Upper lobe of right lung (tissue), 1 donor: ENCODE data around the gene SNX33. TPM values are rescaled to one million over a fixed set of nuclear protein-coding genes. Genes with fewer than 3 reads are reported as not detected.
"Not testable (repeated sequence)": the region's sequence is repeated elsewhere in the genome, so short reads cannot be mapped to it uniquely, and the experiment has no call there.

Experiments
- ATAC-seq: fragments of 200-7000 bp; cut with Tn5 transposase; one replicate; pipeline ENCODE4 v1.9.1; 2020; ENCODE audit warnings: mild to moderate bottlenecking, moderate library complexity
- DNase-seq: peaks from one replicate; pipeline ENCODE4 v3.0.0-alpha.2; 2020
- H3K27ac ChIP-seq: fragments of 200-600 bp; one replicate; pipeline ENCODE4 v1.8.0; 2022
- H3K27me3 ChIP-seq: fragments of 200-600 bp; one replicate; pipeline ENCODE4 v1.8.0; 2022; ENCODE audit warnings: mild to moderate bottlenecking
- H3K36me3 ChIP-seq: fragments of 200-600 bp; one replicate; pipeline ENCODE4 v1.8.0; 2022
- H3K4me1 ChIP-seq: fragments of 200-600 bp; one replicate; pipeline ENCODE4 v1.8.0; 2022
- H3K4me3 ChIP-seq: fragments of 200-600 bp; one replicate; pipeline ENCODE4 v1.8.0; 2022; ENCODE audit warnings: mild to moderate bottlenecking
- H3K9me3 ChIP-seq: fragments of 200-600 bp; one replicate; pipeline ENCODE4 v1.8.0; 2022
- intact Hi-C: fragments of 100-400 bp; cut with DNase I; formaldehyde crosslinking; loops from one replicate; pipeline ENCODE4 v1.11.0; 2022
- total RNA-seq: library from RNA; stranded (reverse); fragmentation: NEBNext Ultra II Directional; extraction: Animal tissue kit (Norgen Biotek cat#: 25700); gene quantifications from one replicate; pipeline ENCODE4 v1.2.1, GENCODE V29; 2021
- TF ChIP-seq, protein P1 (sequence below): fragments of 200-600 bp; IDR thresholded peaks from one replicate; pipeline ENCODE4 v1.8.0; 2022; ENCODE audit warnings: antibody characterized with exemption
- donor health status: DM: no; HTN: yes; CAD: no; lungs with severe emphysema.

SNX33 gene
- total RNA-seq, 1 donor from 2014 or later = 31.0 TPM

GRCh38 chr15:75683646-75684312, 36.1 kb downstream of the SNX33 start:
- H3K36me3 ChIP-seq, H3K27ac ChIP-seq, intact Hi-C loops: not testable (repeated sequence)

DNA sequence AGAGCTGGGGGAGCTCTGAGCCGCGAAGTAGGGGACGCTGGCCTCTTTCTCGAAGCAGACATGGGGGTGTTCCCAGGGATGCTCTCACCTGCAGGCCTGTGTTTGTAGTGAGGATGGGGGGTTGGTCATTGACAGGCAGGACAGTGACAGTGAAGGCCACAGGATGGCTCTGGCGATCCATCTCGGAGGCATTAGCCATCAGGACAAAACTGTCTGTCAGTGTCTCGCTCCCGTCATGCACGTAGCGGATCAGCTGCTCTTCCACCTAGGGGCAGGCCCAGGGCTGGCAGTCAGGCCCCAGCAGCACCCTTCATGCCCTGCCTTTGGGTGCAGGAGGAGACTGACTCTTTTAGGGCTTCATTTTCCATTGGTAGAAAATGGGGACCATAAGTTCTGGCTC, 36.9 kb downstream of the SNX33 start:
- Histone ChIP-seq H3K4me1 (peaks cover 7% of the 10 kb centered on the region), H3K4me3 (no peak overlapping the region), H3K27ac (no peak overlapping the region), H3K27me3 (no peaks in the 10 kb centered on the region), H3K9me3 (no peaks in the 10 kb centered on the region), H3K36me3 (no peaks in the 10 kb centered on the region)
- intact Hi-C loops = no loop called here
- ATAC-seq = no peak
- DNase-seq = no peak
- TF ChIP-seq, protein P1, sequence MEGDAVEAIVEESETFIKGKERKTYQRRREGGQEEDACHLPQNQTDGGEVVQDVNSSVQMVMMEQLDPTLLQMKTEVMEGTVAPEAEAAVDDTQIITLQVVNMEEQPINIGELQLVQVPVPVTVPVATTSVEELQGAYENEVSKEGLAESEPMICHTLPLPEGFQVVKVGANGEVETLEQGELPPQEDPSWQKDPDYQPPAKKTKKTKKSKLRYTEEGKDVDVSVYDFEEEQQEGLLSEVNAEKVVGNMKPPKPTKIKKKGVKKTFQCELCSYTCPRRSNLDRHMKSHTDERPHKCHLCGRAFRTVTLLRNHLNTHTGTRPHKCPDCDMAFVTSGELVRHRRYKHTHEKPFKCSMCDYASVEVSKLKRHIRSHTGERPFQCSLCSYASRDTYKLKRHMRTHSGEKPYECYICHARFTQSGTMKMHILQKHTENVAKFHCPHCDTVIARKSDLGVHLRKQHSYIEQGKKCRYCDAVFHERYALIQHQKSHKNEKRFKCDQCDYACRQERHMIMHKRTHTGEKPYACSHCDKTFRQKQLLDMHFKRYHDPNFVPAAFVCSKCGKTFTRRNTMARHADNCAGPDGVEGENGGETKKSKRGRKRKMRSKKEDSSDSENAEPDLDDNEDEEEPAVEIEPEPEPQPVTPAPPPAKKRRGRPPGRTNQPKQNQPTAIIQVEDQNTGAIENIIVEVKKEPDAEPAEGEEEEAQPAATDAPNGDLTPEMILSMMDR = no peak

More at GRCh38 chr15:75683646-75684312, 36.1 kb downstream of the SNX33 start:
- peak; percentile 83 for ATAC-seq
- H3K9me3 ChIP-seq, H3K4me3 ChIP-seq, H3K4me1 ChIP-seq, H3K27me3 ChIP-seq: not testable (repeated sequence)
- TF ChIP-seq, protein P1 = peak; percentile 79
- peak; percentile 85 for DNase-seq

DNA sequence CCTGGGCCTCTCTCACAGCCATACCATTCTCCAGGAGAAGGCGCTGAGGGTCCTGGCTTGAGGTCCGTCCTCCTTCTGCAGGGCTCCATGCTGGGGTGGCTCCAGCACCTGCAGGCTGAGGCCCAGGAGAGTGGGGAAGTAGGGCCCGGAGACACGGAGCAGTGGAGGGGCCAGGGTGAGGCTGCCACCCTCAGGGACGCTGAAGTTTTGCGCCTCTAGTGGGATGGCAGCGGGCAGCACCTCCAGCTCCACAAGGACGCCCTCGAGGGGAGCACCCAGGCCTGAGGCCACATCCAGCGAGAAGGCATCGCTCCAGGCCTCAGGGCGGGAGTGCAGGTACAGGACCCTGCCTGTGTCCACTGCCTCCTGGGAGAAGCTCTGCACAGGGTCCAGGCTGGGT, 37.5 kb downstream of the SNX33 start:
- Histone ChIP-seq H3K36me3 (no peaks in the 10 kb centered on the region), H3K4me3 (no peak overlapping the region), H3K27ac (no peak overlapping the region), H3K9me3 (no peaks in the 10 kb centered on the region), H3K4me1 (peaks cover 7% of the 10 kb centered on the region), H3K27me3 (no peaks in the 10 kb centered on the region)
- TF ChIP-seq, protein P1 = no peak
- DNase-seq (no peak), ATAC-seq (no peak)
- intact Hi-C loops = no loop called here

DNA sequence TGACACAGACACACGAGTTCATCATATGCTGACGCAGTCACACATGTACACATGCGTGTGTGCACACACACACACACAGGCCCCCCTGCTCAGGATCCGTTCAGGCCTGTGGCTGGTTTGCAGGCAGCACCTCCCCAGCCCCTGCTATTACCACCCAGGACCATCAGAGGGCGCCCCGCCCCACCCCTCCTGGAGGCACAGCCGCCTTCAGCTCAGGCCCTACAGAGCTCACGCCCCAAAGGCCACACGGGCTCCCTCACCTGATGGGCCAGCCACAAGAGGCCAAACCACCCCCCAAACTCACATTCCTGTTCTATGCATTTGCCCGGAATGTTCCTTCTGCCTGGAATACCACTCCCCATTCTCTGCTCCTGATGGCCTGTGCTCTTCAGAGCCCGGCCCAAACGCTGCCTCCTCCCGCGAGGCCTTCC, 38.5 kb downstream of the SNX33 start:
- not testable (repeated sequence) for H3K4me1 ChIP-seq
- peak; percentile 88 for ATAC-seq

DNA sequence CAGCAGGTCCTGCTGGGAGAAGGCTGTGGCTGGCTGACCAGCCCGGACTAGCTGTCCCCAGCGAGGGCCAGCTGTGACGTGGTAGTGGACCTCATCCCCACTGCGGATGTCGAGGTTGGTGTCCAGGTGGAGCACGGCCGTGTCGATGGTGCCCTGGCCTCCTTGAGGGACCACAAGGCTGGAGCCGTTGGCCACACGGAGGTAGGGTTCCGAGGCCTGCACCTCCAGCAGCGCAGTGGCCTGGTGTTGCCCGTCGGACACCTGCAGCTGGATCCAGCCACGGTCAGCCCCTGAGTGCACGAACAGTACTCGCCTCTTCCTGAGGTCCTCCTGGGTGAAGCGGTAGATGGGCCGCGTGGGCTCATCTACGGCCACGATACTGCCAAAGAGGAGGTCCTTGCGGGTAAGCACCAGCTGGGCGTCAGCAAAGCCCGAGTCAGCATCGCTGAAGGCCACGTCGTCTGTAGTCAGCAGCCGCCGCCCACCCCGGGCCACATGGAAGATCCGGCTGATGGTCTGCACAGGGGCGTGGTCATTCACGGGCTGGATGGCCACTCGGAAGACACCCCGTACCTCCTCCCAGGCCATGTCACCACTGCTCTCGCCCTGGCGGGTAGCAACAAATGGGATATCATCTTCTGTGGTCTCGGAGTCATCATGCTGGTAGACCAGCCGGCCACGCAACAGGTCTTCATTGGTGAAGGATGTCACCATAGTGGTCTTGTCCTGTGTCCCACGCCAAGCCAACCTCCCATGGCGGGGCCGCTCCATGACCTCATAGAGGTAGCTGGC, 40.0 kb downstream of the SNX33 start:
- no peaks in the 10 kb centered on the region for H3K9me3 ChIP-seq
- no peaks in the 10 kb centered on the region for H3K36me3 ChIP-seq
- H3K4me3 ChIP-seq = no peak overlapping the region
- TF ChIP-seq, protein P1 = no peak
- H3K27ac ChIP-seq = no peak overlapping the region
- intact Hi-C loops = no loop called here
- ATAC-seq (no peak), DNase-seq (no peak)
- H3K4me1 ChIP-seq = peaks cover 7% of the 10 kb centered on the region
- no peaks in the 10 kb centered on the region for H3K27me3 ChIP-seq

More for the DNA sequence above, 38.5 kb downstream of the SNX33 start:
- intact Hi-C loops, H3K36me3 ChIP-seq, H3K27ac ChIP-seq, H3K27me3 ChIP-seq, H3K4me3 ChIP-seq, H3K9me3 ChIP-seq: not testable (repeated sequence)
- TF ChIP-seq, protein P1 = peak; percentile 86
- DNase-seq = peak; percentile 91
